Measurements from ENCODE around the gene TPK1.

- TF ChIP-seq, protein P1, sequence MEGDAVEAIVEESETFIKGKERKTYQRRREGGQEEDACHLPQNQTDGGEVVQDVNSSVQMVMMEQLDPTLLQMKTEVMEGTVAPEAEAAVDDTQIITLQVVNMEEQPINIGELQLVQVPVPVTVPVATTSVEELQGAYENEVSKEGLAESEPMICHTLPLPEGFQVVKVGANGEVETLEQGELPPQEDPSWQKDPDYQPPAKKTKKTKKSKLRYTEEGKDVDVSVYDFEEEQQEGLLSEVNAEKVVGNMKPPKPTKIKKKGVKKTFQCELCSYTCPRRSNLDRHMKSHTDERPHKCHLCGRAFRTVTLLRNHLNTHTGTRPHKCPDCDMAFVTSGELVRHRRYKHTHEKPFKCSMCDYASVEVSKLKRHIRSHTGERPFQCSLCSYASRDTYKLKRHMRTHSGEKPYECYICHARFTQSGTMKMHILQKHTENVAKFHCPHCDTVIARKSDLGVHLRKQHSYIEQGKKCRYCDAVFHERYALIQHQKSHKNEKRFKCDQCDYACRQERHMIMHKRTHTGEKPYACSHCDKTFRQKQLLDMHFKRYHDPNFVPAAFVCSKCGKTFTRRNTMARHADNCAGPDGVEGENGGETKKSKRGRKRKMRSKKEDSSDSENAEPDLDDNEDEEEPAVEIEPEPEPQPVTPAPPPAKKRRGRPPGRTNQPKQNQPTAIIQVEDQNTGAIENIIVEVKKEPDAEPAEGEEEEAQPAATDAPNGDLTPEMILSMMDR (IDR thresholded peaks at IDR 0.05) = no peak
- no peak for TF ChIP-seq POLR2A (IDR thresholded peaks at IDR 0.05)
Observed at GRCh38 chr7:144848078-144848477, 12.2 kb upstream of the TPK1 start.

Data from right lobe of liver (tissue), 4 donors.